ENCODE data around the gene GALT.

GRCh38 chr9:34610434-34611206 is 35.9 kb upstream of the GALT start:
- TF ChIP-seq CTCF (IDR thresholded peaks at IDR 0.05) (no peak), EZH2 (IDR thresholded peaks at IDR 0.05) (no peak)

Data from neural progenitor cell (in vitro differentiated cells).